Ovary (tissue), 3 donors: ENCODE results near the gene TANC2.

Experiments
- CTCF ChIP-seq, 3 donors: fragments of 450-650 bp in 2 of 3; fragments of 200-600 bp in 1 of 3; IDR thresholded peaks; one replicate each; pipeline versions ENCODE4 v1.5.1 to v1.8.0; 2016 to 2022; ENCODE audit warnings: antibody characterized with exemption in 3 of 3, mild to moderate bottlenecking in 1 of 3
- POLR2A ChIP-seq: fragments of 450-650 bp; IDR thresholded peaks from one replicate; pipeline ENCODE4 v1.6.1; 2017; ENCODE audit warnings: antibody characterized with exemption, mild to moderate bottlenecking, moderate library complexity
- donor health status: DM: no; HTN: no; CAD: no.

- TF ChIP-seq CTCF (IDR thresholded peaks at IDR 0.05) (no peak), POLR2A (no peak)
These were observed 29.4 kb downstream of the TANC2 start for GRCh38 chr17:62995377-62995885.
